Mononuclear cell (primary cell): ENCODE results near the gene EPN2. TPM values are rescaled to one million over a fixed set of nuclear protein-coding genes. Genes with fewer than 3 reads are reported as not detected.
"Not testable (repeated sequence)": the region's sequence is repeated elsewhere in the genome, so short reads cannot be mapped to it uniquely, and the experiment has no call there.

ENCODE experiments used
- H3K27me3 ChIP-seq: 2 replicates; pipeline ENCODE4 v1.6.0; 2011; ENCODE audit warnings: low read length, control low read depth; ENCODE audit not compliant: insufficient read depth
- H3K4me1 ChIP-seq: 2 replicates; pipeline ENCODE4 v1.5.1; 2011; ENCODE audit warnings: mild to moderate bottlenecking, low read length, control low read depth; ENCODE audit not compliant: insufficient read depth
- H3K4me3 ChIP-seq: 2 replicates; pipeline ENCODE4 v1.5.1; 2011; ENCODE audit warnings: mild to moderate bottlenecking, low read length, moderate library complexity
- H3K9me3 ChIP-seq: 2 replicates; pipeline ENCODE4 v1.5.1; 2011; ENCODE audit warnings: low read depth, mild to moderate bottlenecking, control low read depth, low read length
- total RNA-seq: library from RNA; depleted of rRNA; stranded (reverse); fragments of >200 nt; gene quantifications from one replicate; pipeline ENCODE4 v1.2.3, GENCODE V29; 2012

Gene EPN2
- total RNA-seq, 1 donor: 8.4 TPM

DNA sequence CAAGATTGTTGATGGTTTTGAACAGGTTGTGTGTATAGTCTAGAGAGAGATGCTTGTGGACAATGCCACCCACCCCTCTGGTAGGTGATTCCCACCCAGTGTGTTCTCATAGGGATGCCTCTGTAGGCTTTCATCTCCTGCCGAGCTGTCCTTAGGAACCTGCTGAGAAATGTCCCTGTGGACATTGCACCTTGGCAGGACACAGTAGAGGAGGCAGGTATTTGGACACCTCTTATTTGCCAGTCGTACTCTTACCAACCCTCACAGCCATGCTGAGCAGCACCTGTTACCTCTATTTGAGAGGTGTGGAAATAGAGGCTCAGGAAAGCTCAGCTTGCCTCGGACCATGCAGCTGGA, 33.2 kb downstream of the EPN2 start:
- peaks cover 8% of the 10 kb centered on the region for H3K27me3 ChIP-seq

GRCh38 chr17:19270704-19271611, 33.8 kb downstream of the EPN2 start:
- H3K27me3 ChIP-seq: peaks cover 8% of the 10 kb centered on the region
- no peak overlapping the region for H3K4me3 ChIP-seq
- H3K9me3 ChIP-seq: no peaks in the 10 kb centered on the region
- peaks cover 20% of the 10 kb centered on the region for H3K4me1 ChIP-seq

More for the DNA sequence above, 33.2 kb downstream of the EPN2 start:
- H3K9me3 ChIP-seq: no peaks in the 10 kb centered on the region
- peaks cover 20% of the 10 kb centered on the region for H3K4me1 ChIP-seq
- no peak overlapping the region for H3K4me3 ChIP-seq

GRCh38 chr17:19271780-19272357, 34.7 kb downstream of the EPN2 start:
- H3K9me3 ChIP-seq: no peaks in the 10 kb centered on the region

DNA sequence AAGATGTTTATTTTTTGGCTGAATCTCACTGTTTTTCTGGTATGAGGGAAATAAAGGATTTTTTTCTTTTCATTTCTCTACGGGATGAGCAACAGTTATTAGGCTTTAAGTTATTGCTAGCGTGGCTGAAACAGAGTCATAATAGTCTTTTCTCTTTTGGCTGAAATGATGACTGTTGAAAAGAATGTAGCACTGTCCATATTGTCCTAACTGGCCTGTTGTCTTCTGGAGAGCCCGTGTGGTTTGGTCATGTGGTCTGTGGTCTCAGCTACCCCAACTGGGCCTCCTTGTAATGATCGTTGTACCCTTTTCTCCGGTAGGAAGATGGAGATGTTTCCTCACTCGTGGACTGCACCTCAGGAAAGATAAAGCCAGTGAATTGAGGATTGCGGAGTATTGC, 36.6 kb downstream of the EPN2 start:
- Histone ChIP-seq H3K9me3 (no peaks in the 10 kb centered on the region), H3K4me1 (peaks cover 17% of the 10 kb centered on the region), H3K4me3 (no peak overlapping the region), H3K27me3 (peaks cover 8% of the 10 kb centered on the region)

More at GRCh38 chr17:19271780-19272357, 34.7 kb downstream of the EPN2 start:
- peaks cover 8% of the 10 kb centered on the region for H3K27me3 ChIP-seq
- peaks cover 20% of the 10 kb centered on the region for H3K4me1 ChIP-seq
- H3K4me3 ChIP-seq: no peak overlapping the region

DNA sequence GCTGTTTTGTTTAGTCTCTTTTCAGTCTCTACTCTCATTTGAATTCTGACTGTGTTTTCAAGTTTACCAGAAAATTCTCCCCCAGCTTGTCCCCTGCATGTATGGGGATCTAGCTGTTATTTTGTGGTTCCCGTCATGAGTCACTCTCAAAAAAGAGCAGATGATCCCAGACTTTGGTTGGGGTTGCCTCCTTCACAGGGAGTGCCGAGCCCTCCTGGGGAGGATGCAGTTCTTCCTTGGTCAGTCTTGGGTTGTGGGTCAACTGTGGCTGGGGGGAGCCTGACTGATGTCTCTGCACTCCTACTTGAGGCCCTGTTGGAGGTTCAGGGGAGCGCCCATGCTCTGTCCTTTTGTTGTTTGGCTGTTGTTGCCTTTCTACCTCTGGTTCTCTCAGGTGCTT, 37.7 kb downstream of the EPN2 start:
- peaks cover 6% of the 10 kb centered on the region for H3K4me1 ChIP-seq
- peaks cover 8% of the 10 kb centered on the region for H3K27me3 ChIP-seq
- no peak overlapping the region for H3K4me3 ChIP-seq
- H3K9me3 ChIP-seq: no peaks in the 10 kb centered on the region

DNA sequence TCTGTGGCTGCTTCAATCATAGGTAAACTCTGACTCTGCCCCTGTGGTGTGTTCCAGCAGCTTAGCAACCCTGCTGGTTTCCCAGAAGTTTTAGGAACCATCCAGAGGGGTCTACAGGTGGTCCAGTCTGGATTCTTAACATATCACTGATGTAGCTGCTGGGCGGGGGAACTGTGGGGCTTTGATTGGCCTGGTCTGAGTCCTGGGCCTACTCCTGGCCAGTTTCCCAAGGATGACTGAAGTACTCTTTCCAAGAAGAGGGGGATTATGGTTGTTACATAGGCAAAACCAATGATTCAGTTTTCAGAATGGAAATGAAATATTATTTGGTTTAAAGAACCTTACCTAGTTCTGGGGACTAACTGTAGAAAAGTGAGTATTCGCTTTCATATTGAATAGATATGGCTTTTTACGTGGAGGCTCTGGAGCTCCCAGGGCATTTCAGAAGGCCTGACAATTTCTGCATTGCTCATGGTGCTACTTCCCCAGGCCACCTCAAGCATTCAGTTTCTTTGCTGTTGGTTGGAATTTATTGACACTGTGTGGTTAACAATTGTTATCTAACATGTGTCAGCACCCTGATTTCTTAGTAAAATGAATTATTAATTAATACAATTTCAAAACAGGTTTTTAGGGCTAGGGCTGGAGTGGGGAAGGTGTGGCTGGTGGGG, 38.4 kb downstream of the EPN2 start:
- no peak overlapping the region for H3K4me3 ChIP-seq

GRCh38 chr17:19278284-19278683, 41.1 kb downstream of the EPN2 start:
- H3K4me1 ChIP-seq: not testable (repeated sequence)
- peaks cover 11% of the 10 kb centered on the region for H3K27me3 ChIP-seq

More for the DNA sequence above, 38.4 kb downstream of the EPN2 start:
- Histone ChIP-seq H3K4me1 (peaks cover 6% of the 10 kb centered on the region), H3K9me3 (no peaks in the 10 kb centered on the region), H3K27me3 (peaks cover 11% of the 10 kb centered on the region)

GRCh38 chr17:19278729-19279128, 41.6 kb downstream of the EPN2 start:
- H3K9me3 ChIP-seq: no peaks in the 10 kb centered on the region
- no peak overlapping the region for H3K4me3 ChIP-seq
- peaks cover 10% of the 10 kb centered on the region for H3K27me3 ChIP-seq
- H3K4me1 ChIP-seq: peaks cover 3% of the 10 kb centered on the region

More at GRCh38 chr17:19278284-19278683, 41.1 kb downstream of the EPN2 start:
- H3K9me3 ChIP-seq, H3K4me3 ChIP-seq: not testable (repeated sequence)

- peaks cover 12% of the 10 kb centered on the region for H3K4me1 ChIP-seq
- H3K4me3 ChIP-seq: no peak overlapping the region
- peaks cover 8% of the 10 kb centered on the region for H3K27me3 ChIP-seq
- H3K9me3 ChIP-seq: no peaks in the 10 kb centered on the region
Observed at GRCh38 chr17:19281161-19281560, 44.0 kb downstream of the EPN2 start.

GRCh38 chr17:19284005-19284959, 47.1 kb downstream of the EPN2 start:
- no peak overlapping the region for H3K4me3 ChIP-seq
- no peaks in the 10 kb centered on the region for H3K9me3 ChIP-seq
- H3K4me1 ChIP-seq: peaks cover 12% of the 10 kb centered on the region
- peaks cover 8% of the 10 kb centered on the region for H3K27me3 ChIP-seq

- Histone ChIP-seq H3K27me3 (peaks cover 4% of the 10 kb centered on the region), H3K4me3 (no peak overlapping the region), H3K9me3 (no peaks in the 10 kb centered on the region), H3K4me1 (peaks cover 18% of the 10 kb centered on the region)
Observed at GRCh38 chr17:19285213-19285900, 48.2 kb downstream of the EPN2 start.

DNA sequence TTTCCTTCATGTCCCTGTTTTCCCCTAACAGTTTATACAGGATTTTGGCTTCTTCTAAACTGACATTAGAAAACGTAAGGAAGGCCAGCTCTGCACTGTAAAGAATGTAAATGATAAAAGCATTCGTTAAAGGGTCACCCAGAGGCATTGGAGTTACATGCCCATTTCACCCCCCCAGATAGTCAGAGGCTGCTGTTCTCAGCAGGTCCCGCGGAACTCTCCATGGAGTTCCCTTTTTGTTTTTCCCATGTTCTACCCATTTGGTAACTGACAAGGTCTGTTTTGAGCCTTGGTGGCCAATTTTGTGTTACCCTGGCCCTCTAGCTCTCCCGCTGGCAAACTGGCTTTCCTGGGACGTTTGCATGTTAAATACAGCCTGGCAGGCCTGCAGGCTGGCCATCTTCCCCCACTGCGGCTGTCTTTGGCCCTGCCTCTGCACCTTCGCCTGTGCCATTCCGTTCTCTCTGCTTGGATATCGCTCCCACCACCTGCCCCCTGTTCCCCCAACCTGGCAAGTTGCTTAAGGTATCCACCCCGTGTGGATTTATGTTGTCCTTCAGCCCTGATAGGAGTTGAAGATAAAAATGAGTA, 49.7 kb downstream of the EPN2 start:
- Histone ChIP-seq H3K9me3 (no peaks in the 10 kb centered on the region), H3K4me1 (peaks cover 19% of the 10 kb centered on the region), H3K27me3 (peaks cover 4% of the 10 kb centered on the region), H3K4me3 (no peak overlapping the region)

- Histone ChIP-seq H3K4me1 (peaks cover 19% of the 10 kb centered on the region), H3K9me3 (no peaks in the 10 kb centered on the region), H3K4me3 (no peak overlapping the region), H3K27me3 (peaks cover 3% of the 10 kb centered on the region)
Observed at GRCh38 chr17:19287651-19288050, 50.5 kb downstream of the EPN2 start.

DNA sequence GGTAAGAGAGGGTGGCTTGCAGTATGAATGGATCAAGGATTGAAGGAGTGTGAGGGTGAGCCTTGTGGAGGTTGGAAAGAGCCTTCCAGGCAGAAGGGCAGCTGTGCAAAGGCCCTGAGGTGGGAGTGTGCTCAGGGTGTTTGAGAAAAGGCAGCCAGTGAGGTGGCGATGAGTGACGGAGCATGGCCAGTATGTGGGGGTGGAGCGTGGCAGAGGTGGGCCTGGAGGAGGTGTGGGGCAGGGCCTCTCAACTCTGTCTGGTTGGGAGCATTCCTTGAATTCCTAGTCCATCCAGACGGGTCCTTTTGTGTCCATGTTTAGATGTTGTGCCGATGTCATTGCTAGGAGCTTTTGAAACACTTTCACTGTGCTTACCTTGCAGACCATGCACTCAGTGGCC, 51.3 kb downstream of the EPN2 start:
- Histone ChIP-seq H3K4me3 (no peak overlapping the region), H3K27me3 (peaks cover 4% of the 10 kb centered on the region), H3K4me1 (peaks cover 19% of the 10 kb centered on the region), H3K9me3 (no peaks in the 10 kb centered on the region)
